ENCODE results near the gene ZNF324B.
"Not testable (repeated sequence)": the region's sequence is repeated elsewhere in the genome, so short reads cannot be mapped to it uniquely, and the experiment has no call there.

The ZNF324B gene

DNA sequence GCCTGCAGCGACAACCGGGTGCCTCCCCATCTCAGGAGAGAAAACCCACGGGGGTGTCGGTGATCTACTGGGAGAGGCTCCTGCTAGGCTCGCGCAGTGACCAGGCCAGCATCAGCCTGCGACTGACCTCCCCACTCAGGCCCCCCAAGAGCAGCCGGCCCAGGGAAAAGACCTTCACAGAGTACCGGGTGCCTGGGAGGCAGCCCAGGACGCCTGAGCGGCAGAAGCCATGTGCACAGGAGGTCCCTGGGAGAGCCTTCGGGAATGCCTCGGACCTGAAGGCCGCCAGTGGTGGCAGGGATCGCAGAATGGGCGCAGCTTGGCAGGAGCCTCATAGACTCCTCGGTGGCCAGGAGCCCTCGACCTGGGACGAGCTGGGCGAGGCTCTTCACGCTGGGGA is 3.9 kb downstream of the ZNF324B start:
- DNase-seq = no peak

DNA sequence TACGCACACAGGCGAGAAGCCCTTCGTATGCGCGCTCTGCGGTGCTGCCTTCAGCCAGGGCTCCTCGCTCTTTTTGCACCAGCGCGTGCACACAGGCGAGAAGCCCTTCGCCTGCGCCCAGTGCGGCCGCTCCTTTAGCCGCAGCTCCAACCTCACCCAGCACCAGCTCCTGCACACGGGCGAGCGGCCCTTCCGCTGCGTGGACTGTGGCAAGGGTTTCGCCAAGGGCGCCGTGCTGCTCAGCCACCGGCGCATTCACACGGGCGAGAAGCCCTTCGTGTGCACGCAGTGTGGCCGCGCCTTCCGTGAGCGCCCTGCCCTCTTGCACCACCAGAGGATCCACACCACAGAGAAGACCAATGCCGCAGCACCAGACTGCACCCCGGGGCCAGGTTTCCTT is 4.7 kb downstream of the ZNF324B start:
- no peak for DNase-seq

DNA sequence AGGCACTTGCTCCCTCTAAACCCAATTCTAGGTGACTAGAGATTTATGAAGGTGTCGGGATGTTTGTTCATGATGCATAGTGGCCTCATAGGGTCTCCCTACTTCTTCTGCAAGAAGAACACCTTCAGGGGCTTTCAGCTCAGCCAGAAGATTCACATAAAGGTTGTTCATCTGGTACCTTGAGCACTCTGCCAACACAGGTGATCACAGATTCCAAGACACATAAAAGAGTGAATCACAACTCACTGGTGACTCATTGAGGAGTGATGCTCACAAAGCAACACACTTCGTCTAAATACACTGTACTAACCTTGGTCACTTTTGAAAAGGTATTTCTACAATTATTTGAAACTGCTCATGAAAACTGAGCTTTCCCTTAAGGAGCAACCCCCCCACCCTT is 8.6 kb downstream of the ZNF324B start:
- no peak for DNase-seq

DNA sequence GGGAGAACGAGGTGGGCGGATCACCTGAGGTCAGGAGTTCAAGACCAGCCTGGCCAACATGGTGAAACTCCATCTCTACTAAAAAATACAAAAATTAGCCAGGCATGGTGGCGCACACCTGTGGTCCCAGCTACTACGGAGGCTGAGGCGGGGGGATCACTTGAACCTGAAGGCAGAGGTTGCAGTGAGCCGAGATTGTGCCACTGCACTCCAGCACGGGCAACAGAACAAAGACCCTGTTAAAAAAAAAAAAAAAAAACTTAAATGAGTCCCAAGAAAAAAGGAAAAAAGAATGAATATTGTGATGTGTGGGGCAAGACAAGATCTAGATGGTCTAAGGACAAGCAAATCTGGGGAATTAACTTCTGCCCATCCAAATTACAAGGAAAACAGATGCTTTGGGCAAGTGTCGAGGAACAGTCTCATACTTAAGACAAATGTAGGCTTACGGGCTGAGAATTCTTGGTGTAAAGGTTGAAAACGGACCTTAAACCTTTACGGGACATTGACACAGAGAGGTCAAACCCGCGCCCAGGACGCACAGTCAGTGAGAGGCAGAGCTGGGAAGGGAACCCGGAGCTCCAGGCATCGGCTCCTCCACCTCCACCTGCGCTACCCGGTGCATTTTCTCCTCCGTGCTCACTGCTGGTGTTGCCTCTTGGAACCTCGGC is 14.8 kb downstream of the ZNF324B start:
- peak; percentile 22 for DNase-seq

DNA sequence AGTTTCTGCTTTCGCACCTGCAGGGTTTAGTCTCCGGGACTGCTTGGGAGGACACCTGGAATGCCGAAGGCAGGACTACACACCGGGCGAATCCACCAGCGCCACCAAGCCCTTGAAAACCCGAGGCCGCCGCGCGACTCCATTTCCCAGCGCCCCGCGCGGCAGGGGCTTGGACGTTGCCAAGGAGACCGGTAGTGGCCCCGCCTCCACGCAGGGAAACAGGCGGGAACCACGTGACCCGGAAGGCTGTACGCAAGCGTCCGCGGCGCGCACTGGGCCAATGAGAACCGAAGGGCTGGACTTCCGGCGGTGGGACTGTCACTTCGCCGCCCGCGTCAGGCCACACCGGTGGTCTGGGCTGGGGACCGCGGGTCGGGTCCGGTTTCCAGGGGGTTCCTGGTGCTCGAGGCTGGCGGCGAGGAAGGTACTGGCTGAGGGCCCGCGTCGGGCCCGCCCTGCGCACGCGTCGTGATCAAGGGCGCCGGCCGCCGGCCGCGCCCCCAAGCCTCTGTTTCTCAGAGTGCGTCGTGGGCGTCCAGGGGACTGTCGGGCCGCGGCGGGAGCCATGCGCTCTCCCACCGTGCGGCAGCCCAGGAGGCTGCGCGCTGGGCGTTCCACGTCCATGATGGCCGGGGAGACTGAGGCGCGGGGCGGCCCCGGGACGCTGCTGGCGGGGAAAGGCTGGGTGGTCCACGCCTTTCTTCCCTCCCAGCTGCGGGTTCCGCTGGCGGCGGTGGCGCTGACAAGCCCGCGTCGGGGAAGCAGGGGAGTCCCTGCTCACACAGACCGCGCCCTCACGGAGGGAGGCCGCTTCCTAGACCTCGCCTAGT is 15.6 kb downstream of the ZNF324B start, which contains the start of gene ZNF324:
Gene ZNF324, plus strand, starts transcription at position 321 of the 830 bp plus-strand sequence. CDS start 2,106 bp downstream, outside the sequence.
- peak; percentile 97 for DNase-seq

DNA sequence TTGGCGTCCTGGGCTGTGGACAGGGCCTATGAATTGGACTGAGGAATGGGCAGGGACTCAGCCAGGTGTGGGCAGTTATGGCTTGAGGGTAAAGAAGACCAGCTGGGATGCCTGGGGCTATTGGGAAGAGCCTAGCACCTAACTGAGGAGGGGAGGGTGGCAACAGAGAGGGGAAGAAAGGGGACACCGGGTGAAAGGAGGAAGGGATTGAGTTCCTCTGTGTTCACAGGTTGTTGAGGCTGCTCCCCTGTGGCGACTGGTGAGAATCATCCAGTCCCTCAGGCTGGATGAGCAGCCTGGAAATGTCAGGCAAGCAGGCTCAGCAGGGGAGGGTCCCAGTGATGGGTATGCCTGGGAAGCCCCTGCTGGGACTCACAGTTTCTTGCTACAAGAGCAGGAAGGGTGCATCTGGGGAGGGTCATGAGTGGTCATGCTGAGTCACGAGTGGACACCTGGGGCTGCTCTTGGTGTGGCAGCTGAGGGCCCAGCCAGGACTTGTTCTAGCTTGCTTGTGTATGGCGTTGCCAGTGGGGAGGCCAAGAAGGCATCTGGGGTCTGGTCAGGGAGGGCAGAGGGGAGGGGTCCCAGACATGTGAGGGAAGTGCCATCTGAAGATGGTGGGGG is 16.9 kb downstream of the ZNF324B start:
- no peak for DNase-seq

DNA sequence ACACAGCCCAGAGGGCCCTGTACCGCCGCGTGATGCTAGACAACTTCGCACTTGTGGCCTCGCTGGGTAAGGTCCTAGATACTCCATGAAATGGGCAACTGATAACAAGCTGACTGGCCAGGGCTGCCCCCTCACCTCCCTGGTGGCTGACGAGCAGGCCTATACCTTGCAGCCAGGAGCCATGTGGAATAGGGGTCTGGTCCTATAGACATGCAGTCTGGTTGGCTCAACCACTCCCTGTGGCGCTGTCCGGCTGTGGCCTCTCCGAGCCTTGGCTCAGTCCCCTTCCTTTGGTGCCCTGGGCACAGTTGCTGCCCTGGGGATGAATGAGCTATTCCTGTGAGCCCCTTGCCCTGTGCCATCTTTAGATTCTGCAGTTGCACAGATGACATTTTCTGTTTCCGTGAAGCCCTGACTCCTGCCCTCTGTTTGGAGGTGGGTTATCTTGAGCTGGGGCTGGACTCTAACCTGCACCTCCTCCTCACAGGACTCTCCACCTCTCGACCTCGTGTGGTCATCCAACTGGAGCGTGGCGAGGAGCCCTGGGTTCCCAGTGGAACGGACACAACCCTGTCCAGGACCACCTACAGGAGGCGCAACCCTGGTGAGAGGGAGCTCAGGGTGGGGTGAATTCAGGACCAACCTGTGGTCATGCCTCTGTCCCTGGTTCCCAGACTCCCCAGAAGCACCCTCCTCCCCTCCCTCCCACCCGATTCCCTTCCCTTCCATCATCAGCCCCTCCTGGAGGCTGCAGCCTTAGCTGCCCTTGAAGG is 18.0 kb downstream of the ZNF324B start:
- DNase-seq = no peak

DNA sequence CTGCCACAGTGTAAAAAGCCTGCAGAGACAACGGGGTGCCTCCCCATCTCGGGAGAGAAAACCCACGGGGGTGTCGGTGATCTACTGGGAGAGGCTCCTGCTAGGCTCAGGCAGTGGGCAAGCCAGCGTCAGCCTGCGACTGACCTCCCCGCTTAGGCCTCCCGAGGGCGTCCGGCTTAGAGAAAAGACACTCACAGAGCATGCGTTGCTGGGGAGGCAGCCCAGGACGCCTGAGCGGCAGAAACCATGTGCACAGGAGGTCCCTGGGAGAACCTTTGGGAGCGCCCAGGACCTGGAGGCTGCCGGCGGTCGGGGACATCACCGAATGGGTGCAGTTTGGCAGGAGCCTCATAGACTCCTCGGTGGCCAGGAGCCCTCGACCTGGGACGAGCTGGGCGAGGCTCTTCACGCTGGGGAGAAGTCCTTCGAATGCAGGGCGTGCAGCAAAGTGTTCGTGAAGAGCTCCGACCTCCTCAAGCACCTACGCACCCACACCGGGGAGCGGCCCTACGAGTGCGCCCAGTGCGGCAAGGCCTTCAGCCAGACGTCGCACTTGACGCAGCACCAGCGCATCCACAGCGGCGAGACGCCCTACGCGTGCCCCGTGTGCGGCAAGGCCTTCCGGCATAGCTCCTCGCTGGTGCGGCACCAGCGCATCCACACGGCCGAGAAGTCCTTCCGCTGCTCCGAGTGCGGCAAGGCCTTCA is 19.6 kb downstream of the ZNF324B start:
- DNase-seq = not testable (repeated sequence)

DNA sequence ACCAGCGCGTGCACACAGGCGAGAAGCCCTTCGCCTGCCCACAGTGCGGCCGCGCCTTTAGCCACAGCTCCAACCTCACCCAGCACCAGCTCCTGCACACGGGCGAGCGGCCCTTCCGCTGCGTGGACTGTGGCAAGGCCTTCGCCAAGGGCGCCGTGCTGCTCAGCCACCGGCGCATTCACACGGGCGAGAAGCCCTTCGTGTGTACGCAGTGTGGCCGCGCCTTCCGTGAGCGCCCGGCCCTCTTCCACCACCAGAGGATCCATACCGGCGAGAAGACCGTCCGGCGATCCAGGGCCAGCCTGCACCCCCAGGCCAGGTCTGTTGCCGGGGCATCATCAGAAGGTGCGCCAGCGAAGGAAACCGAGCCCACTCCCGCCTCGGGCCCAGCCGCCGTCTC is 20.3 kb downstream of the ZNF324B start:
- DNase-seq = no peak

DNA sequence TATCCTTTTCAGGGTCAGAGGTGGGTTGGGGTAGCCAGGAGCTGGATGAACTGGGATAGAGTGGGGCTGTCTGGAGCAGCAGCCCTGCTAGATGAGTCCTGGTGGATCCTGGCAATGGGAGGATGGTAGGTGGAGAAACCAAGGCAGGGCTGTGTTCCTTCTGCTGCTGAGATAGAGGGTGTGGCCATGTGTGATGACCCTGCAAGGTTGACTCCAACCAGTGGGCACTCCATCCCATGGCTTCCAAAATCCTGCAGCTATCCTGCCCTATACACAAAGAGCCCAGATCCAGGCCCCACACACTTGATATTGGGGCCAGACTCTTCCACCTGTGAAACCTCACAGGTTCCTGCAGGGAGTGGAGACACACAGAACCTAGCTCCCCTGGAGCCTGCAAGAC is 22.4 kb downstream of the ZNF324B start:
- no peak for DNase-seq

DNA sequence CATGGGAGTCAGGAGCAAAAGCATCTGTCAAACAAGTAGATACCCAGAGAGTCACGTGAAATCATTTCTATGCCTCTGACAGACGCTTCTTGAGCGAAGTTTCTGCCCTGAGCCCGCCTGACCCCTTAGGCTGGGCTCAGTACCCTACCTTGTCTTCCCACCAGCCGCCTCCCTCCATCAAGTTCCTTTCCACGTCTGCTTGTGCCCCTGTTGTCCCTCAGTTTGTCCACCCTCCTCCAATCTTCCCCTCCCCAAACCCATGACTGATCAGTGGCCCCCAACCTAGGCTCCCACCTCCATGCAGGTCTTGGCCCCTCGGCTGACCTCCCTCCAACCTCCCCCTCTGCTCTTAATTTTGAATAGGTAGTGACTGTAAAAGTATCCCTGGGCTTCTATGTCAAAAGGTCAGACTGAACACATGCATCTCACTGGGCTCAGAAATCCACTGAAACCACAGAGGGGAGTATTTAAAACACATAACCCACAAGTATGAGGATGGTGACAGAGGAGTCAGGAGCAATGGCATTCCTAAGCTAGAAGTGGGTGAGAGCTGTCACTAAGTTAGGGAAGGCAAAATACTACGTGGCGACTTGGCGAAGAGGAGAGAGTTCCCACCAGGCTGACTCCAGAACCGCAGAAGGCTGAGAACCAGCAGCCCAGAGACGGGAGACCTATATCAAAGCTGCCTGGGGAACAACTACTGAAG is 23.0 kb downstream of the ZNF324B start:
- DNase-seq = no peak

DNA sequence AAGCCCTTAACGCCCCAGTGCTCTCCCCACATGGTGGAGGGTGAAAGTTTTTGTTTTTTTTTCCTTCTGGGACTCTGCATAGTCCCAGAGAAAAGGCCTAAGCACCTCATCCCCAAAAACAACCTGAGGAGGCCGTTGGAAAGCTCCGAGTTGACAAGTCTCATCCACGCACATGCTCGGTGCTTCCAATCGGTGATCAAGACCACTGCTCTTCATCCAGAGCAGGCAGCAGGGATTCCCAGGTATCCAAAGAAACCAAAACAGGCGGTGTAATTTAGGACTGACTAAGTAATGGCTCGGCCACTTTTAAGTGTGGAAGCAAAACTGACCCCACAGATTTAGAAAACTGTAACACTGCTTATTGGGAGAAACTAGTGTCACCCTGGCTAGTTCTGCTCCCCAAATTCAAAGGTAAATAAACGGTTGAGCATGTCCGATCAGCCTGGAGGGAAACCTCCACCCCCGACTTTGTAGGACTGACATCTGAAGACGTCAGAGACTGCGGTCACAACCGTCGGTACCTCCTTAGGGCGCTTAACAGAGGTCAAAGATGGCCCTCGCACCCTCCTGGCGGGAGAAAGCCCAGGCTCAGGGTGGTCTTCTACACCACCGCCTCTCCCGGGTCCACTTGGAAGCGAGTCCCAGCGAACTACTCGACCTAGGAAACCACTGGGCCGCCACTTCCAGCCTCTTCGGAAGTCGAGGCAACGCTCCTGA is 23.7 kb downstream of the ZNF324B start:
- no peak for DNase-seq

DNA sequence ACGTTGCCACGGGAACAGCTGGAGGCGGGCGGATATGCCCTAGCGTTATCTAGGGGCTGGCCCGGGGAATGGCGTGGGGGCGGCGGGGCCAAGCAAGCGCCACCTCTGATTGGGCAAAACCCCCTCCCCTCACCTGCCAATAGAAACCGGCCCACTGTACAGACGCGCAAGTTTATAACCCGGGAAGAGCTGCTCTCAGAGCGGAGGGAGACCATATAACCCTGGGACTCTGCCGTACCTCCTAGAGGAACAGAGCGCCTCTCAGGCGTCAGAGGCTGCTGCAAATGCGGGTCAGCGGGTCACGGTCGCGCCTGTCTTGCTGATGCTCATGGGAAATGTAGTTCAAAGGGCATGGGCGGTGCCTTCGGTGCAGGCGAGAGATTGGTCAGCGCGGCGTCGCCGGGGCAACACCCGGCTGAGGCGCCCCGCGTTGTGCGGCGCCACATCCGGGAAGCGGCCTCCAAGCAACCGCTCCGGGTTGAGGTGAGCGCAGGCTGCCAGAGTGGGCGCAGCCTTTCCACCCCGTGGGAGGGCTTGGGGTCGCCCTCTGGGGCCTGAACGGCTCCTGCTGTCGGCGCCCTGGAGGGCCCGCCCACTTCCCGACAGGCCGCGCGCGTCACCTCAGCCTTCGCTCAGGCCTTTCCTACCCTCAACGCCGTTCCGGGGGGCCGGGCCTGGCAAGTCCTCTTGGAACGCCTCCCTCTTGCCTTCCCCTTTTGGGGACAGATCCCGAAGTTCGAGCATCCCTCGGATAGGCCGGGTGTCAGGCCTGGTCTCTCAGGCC is 24.5 kb downstream of the ZNF324B start, which contains the start of gene ZNF446:
Gene ZNF446, plus strand, starts transcription at position 639 of the 784 bp plus-strand sequence. CDS start 867 bp downstream, outside the sequence.
- DNase-seq = peak; percentile 96

DNA sequence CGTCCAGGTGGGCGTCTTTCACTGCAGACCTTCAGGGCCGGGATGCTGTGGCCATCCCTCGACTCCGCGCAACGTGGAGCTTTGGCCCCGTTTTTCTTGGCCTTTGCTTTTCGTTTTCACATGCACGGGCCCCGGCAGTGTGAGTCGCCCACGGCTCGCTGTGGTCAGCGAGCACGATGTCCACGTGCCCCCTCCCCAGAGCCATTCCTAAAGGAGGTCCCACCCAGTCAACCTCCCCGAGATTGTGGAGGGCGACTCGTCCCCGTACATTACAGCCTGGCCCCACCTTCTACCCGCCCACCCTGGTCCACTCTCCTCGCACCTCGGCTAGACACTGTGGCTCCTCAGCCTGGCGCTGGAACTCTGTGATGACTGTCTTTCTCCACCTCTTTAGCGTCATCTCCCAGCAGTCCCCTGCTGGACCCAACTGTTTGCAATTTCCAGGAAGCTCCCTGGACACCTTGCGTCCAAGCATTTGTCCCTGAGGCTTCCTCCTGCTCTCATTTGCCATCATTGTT is 25.1 kb downstream of the ZNF324B start:
- DNase-seq = peak; percentile 36

DNA sequence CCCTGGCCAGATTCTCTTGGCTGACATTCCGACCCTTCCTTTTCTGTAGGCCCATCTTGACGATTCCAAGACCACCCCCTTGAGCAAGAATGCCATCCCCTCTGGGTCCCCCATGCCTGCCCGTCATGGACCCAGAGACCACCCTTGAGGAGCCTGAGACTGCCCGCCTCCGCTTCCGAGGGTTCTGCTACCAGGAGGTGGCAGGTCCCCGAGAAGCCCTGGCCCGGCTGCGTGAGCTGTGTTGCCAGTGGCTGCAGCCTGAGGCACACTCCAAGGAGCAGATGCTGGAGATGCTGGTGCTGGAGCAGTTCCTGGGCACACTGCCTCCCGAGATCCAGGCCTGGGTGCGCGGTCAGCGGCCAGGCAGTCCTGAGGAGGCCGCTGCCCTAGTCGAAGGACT is 25.7 kb downstream of the ZNF324B start:
- no peak for DNase-seq

DNA sequence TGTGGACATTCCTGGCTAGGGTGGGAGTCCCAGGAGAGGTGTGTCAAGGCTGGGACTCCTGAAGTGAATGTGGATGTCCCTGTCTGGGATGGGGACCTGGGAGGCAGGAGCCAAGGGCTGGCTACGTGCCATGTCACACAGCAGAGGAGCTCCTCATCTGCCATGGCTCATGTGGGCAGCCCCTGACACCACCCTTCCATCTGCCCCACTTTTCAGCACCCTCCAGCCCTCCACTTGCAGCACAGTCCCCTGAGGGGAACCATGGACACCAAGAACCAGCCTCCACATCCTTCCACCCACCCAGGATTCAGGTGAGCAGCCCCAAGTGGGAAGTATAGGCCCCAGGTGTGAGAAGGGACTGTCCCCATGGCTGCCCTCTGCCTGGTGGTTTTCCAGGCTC is 26.4 kb downstream of the ZNF324B start:
- no peak for DNase-seq

DNA sequence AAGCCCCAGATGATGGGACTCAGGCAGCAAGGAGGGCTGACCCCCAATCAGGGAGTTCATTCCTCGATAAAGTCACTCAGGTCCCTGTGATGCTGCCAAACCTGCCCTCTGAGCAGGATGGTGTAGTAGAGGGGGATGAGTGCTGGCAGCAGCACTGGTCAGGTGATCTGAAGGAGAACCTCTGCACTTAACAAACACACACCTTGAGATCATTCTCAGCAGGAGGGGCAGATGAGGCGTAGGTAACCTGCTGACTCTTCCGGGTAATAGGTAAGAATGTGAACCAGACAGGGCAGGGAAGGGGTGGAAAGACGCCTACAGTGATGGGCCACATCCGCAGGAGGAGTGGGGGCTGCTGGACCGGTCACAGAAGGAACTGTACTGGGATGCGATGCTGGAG is 27.9 kb downstream of the ZNF324B start:
- no peak for DNase-seq

DNA sequence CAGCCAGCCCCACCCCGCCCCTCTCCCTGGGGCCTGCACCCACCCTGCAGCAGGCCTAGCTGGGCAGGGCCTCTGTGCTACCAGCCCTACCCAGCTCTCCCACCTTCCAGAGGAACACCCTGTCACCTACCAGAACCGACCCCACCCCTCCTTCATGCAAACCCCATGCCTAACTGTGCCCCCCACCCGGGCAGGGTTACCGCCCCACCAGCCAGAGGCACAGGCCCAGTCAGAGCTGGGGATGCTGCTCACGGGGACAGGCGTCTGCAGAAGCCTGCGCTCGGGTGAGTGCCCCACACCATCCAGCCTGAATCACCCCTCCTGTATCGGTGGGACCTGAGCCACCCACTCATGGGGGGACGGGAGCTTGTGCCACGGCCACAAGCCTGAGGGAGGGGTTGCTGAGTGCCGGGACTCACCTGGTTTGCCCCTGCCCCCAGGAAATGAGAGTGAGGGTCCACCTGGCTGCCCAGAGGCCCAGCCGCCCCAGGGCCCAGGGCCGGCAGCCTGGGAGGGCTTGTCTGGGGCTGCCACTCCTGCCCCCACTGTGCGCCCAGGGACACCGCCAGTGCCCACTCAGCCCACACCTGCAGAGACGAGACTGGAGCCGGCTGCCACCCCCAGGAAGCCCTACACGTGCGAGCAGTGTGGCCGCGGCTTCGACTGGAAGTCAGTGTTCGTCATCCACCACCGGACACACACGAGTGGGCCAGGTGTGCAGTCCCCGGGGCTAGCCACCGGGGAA is 28.5 kb downstream of the ZNF324B start:
- no peak for DNase-seq

DNA sequence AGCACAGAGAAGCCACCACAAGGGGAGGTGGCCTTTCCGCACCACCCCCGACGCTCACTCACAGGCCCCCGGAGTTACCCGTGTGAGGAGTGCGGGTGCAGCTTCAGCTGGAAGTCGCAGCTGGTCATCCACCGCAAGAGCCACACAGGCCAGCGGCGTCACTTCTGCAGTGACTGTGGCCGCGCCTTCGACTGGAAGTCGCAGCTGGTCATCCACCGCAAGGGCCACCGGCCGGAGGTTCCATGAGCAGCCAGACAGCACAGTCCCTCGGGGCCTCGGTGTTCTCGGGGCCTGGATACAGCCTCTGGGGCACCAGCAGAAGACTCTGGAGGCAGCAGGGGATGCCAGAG is 29.0 kb downstream of the ZNF324B start:
- DNase-seq = no peak

All from hematopoietic multipotent progenitor cell treated with erythropoietin and hydrocortisone succinate and interleukin-3 and kit ligand, for 8 days (in vitro differentiated cells).